ENCODE data around the gene MYH13. TPM values are rescaled to one million over a fixed set of nuclear protein-coding genes. Genes with fewer than 3 reads are reported as not detected.
"Not testable (repeated sequence)": the region's sequence is repeated elsewhere in the genome, so short reads cannot be mapped to it uniquely, and the experiment has no call there.

The MYH13 gene
- total RNA-seq, 1 donor from 2014 or later = not detected

GRCh38 chr17:10294180-10294579, 78.6 kb downstream of the MYH13 start:
- no peaks in the 10 kb centered on the region for H3K27me3 ChIP-seq
- no peak for DNase-seq (ENCODE audit: low spot score)
- no peak overlapping the region for H3K4me2 ChIP-seq
- no peaks in the 10 kb centered on the region for H3K9me3 Mint-ChIP-seq
- no peak overlapping the region for H2AFZ ChIP-seq (replicated peaks)
- no peak overlapping the region for H3K4me3 Mint-ChIP-seq
- TF ChIP-seq EZH2phosphoT487 (IDR thresholded peaks at IDR 0.05) (no peak), EZH2 (IDR thresholded peaks at IDR 0.05) (no peak)
- TF ChIP-seq, protein P1, sequence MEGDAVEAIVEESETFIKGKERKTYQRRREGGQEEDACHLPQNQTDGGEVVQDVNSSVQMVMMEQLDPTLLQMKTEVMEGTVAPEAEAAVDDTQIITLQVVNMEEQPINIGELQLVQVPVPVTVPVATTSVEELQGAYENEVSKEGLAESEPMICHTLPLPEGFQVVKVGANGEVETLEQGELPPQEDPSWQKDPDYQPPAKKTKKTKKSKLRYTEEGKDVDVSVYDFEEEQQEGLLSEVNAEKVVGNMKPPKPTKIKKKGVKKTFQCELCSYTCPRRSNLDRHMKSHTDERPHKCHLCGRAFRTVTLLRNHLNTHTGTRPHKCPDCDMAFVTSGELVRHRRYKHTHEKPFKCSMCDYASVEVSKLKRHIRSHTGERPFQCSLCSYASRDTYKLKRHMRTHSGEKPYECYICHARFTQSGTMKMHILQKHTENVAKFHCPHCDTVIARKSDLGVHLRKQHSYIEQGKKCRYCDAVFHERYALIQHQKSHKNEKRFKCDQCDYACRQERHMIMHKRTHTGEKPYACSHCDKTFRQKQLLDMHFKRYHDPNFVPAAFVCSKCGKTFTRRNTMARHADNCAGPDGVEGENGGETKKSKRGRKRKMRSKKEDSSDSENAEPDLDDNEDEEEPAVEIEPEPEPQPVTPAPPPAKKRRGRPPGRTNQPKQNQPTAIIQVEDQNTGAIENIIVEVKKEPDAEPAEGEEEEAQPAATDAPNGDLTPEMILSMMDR (IDR thresholded peaks at IDR 0.05) = no peak
- H3K4me3 ChIP-seq = no peak overlapping the region
- no peaks in the 10 kb centered on the region for H3K79me2 ChIP-seq (ENCODE audit: low read depth)
- no peaks in the 10 kb centered on the region for H3F3A ChIP-seq (ENCODE audit: low read depth)
- H4K20me1 ChIP-seq (ENCODE audit: low read depth) = no peaks in the 10 kb centered on the region
- H3K27me3 Mint-ChIP-seq (ENCODE audit: insufficient read depth, low read depth) = peaks cover 2% of the 10 kb centered on the region
- no peak overlapping the region for H3K27ac ChIP-seq
- no peaks in the 10 kb centered on the region for H3K36me3 ChIP-seq
- H3K9me3 ChIP-seq (ENCODE audit: low read depth) = no peaks in the 10 kb centered on the region
- no peak overlapping the region for H3K9ac ChIP-seq
- H3K27ac Mint-ChIP-seq = no peak overlapping the region
- peaks cover 3% of the 10 kb centered on the region for H3K4me1 Mint-ChIP-seq
- no peaks in the 10 kb centered on the region for H3K36me3 Mint-ChIP-seq
- no peaks in the 10 kb centered on the region for H3K4me1 ChIP-seq

DNA sequence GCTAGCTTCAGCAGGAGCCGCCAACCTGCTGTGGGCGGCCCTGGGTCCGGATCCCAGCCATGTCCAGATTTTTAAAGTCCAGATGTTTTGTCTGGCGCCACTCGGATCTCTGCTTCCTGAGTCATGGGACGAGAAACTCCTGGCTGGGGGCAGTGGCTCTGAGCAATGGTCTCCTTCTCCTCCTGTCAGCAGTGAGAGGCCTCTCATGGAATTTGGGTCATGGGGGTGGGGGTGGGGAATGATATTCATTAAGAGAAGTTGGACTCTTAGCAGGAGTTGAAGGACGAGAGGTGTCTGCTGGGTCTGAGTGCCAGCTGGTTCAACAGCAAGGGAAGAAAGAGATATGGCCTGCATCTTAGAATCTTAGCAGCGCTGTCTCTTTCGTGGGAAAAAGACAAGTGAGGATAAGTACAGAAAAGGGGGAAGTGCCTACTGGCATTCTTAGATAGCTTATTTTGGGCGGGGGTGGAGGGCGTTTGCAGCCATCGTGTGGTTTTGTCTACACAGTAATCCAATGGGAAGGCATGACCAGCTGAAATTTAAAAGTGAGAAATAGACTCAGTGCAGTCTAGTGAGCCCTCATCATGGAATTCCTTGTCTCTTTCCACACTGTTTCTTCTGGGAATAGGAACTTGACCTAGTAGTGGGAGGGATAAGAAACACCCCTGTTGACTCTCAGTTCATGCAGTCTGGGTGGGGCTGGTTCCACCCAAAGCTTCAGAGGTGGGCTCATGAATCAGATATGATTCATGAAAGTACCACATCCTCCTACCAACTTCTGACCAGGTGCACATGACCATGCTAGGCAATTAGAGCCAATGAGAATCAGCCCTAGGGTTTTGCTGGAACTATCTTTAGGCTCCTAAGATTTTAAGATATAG, 80.5 kb downstream of the MYH13 start:
- H4K20me1 ChIP-seq (ENCODE audit: low read depth) = no peaks in the 10 kb centered on the region
- H3K9ac ChIP-seq = no peak overlapping the region
- H3K27ac ChIP-seq = no peak overlapping the region
- no peaks in the 10 kb centered on the region for H3F3A ChIP-seq (ENCODE audit: low read depth)
- no peaks in the 10 kb centered on the region for H3K27me3 ChIP-seq
- Mint-ChIP-seq H3K36me3 (no peaks in the 10 kb centered on the region), H3K27me3 (ENCODE audit: insufficient read depth, low read depth) (peaks cover 2% of the 10 kb centered on the region), H3K27ac (no peak overlapping the region), H3K4me3 (no peak overlapping the region), H3K4me1 (peaks cover 3% of the 10 kb centered on the region), H3K9me3 (no peaks in the 10 kb centered on the region)
- H3K36me3 ChIP-seq = no peaks in the 10 kb centered on the region
- TF ChIP-seq EZH2 (IDR thresholded peaks at IDR 0.05) = no peak
- no peak for TF ChIP-seq EZH2phosphoT487 (IDR thresholded peaks at IDR 0.05)
- TF ChIP-seq, protein P1 (IDR thresholded peaks at IDR 0.05) = no peak
- H3K4me2 ChIP-seq = no peak overlapping the region
- DNase-seq (ENCODE audit: low spot score) = no peak
- H3K4me1 ChIP-seq = no peaks in the 10 kb centered on the region
- H3K79me2 ChIP-seq (ENCODE audit: low read depth) = no peaks in the 10 kb centered on the region
- H3K9me3 ChIP-seq (ENCODE audit: low read depth) = no peaks in the 10 kb centered on the region
- H2AFZ ChIP-seq (replicated peaks) = peak overlapping the region; percentile 26
- H3K4me3 ChIP-seq = no peak overlapping the region

DNA sequence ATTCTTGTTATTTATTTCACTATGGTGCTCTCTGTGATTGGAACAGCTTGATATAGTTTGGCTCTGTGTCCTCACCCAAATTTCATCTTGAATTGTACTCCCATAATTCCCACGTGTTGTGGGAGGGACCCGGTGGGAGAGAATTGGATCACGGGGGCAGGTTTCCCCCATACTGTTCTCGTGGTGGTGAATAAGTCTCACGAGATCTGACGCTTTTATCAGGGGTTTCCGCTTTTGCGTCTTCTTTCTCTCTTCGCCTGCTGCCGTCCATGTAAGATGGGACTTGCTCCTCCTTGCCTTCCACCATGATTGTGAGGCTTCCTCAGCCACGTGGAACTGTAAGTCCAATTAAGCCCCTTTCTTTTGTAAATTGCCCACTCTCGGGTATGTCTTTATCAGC, 81.2 kb downstream of the MYH13 start:
- H3K4me1 Mint-ChIP-seq; H3F3A ChIP-seq (ENCODE audit: low read depth); H3K36me3 ChIP-seq; H3K27me3 ChIP-seq; H3K4me1 ChIP-seq; DNase-seq (ENCODE audit: low spot score); H3K9ac ChIP-seq; H3K79me2 ChIP-seq (ENCODE audit: low read depth); H4K20me1 ChIP-seq (ENCODE audit: low read depth); H3K27me3 Mint-ChIP-seq (ENCODE audit: insufficient read depth, low read depth); H2AFZ ChIP-seq (replicated peaks); H3K9me3 Mint-ChIP-seq; H3K4me3 Mint-ChIP-seq; H3K36me3 Mint-ChIP-seq; H3K4me2 ChIP-seq; H3K4me3 ChIP-seq; H3K27ac Mint-ChIP-seq; H3K27ac ChIP-seq; H3K9me3 ChIP-seq (ENCODE audit: low read depth): not testable (repeated sequence)

GRCh38 chr17:10290041-10290440, 82.8 kb downstream of the MYH13 start:
- Mint-ChIP-seq H3K4me1 (peaks cover 3% of the 10 kb centered on the region), H3K36me3 (no peaks in the 10 kb centered on the region), H3K27ac (no peak overlapping the region), H3K9me3 (no peaks in the 10 kb centered on the region), H3K4me3 (no peak overlapping the region), H3K27me3 (ENCODE audit: insufficient read depth, low read depth) (peaks cover 5% of the 10 kb centered on the region)
- Histone ChIP-seq H3F3A (ENCODE audit: low read depth) (no peaks in the 10 kb centered on the region), H3K4me3 (no peak overlapping the region), H3K4me1 (no peaks in the 10 kb centered on the region), H3K9ac (no peak overlapping the region), H3K4me2 (no peak overlapping the region), H2AFZ (replicated peaks) (no peak overlapping the region), H3K79me2 (ENCODE audit: low read depth) (no peaks in the 10 kb centered on the region), H4K20me1 (ENCODE audit: low read depth) (no peaks in the 10 kb centered on the region), H3K27me3 (no peaks in the 10 kb centered on the region), H3K36me3 (no peaks in the 10 kb centered on the region), H3K9me3 (ENCODE audit: low read depth) (no peaks in the 10 kb centered on the region), H3K27ac (no peak overlapping the region)
- no peak for DNase-seq (ENCODE audit: low spot score)
- TF ChIP-seq EZH2phosphoT487 (IDR thresholded peaks at IDR 0.05) = no peak
- TF ChIP-seq, protein P1 (IDR thresholded peaks at IDR 0.05) = no peak
- no peak for TF ChIP-seq EZH2 (IDR thresholded peaks at IDR 0.05)

Measured in neural progenitor cell (in vitro differentiated cells).